Suppressor macrophage treated with lipopolysaccharide for 1 hour (primary cell): ENCODE measurements around the gene IGFBP1.
"Not testable (repeated sequence)": the region's sequence is repeated elsewhere in the genome, so short reads cannot be mapped to it uniquely, and the experiment has no call there.

Experiments used
- DNase-seq, 3 donors: peaks; one replicate each; pipeline ENCODE4 v3.0.0-alpha.2; 2020 to 2022

Gene IGFBP1

GRCh38 chr7:45939574-45939973 lies 51.3 kb downstream of the IGFBP1 start:
- DNase-seq = no peak

DNA sequence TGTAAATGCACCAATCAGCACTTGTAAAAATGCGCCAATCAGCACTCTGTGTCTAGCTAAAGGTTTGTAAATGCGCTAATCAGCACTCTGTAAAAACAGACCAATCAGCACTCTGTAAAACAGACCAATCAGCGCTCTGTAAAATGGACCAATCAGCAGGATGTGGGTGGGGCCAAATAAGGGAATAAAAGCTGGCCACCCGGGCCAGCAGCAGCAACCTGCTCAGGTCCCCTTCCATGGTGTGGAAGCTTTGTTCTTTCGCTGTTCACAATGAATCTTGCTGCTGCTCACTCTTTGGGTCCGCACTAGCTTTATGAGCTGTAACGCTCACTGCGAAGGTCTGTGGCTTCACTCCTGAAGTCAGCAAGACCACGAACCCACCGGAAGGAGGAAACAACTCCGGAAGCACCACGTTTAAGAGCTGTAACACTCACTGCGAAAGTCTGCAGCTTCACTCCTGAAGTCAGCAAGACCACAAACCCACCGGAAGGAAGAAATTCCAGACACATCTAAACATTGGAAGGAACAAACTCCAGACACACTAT lies 52.0 kb downstream of the IGFBP1 start:
- DNase-seq = not testable (repeated sequence)

- DNase-seq = no peak
These were observed 52.7 kb downstream of the IGFBP1 start for GRCh38 chr7:45940939-45941338.
